Thoracic aorta (tissue), 2 donors: Measurements from ENCODE around the gene OR4E2. TPM values are rescaled to one million over a fixed set of nuclear protein-coding genes. Genes with fewer than 3 reads are reported as not detected.
"Not testable (repeated sequence)": the region's sequence is repeated elsewhere in the genome, so short reads cannot be mapped to it uniquely, and the experiment has no call there.

Source experiments
- ATAC-seq: fragments of 150-250 bp; one replicate; pipeline ENCODE4 v1.8.0; 2017; ENCODE audit warnings: low read depth; ENCODE audit not compliant: insufficient number of reproducible peaks, low FRiP score
- DNase-seq: peaks from one replicate; pipeline ENCODE4 v3.0.0-alpha.2; 2020; ENCODE audit warnings: low spot score
- H3K27ac ChIP-seq, 2 donors: fragments of 200-600 bp; sonication (generic); 1 replicate in 1 of 2; 2 replicates in 1 of 2; pipeline ENCODE4 v1.5.1; 2016; ENCODE audit warnings: mild to moderate bottlenecking in 2 of 2, moderate library complexity in 2 of 2
- H3K27me3 ChIP-seq: fragments of 200-600 bp; sonication (generic); replicated peaks from 2 replicates; pipeline ENCODE4 v1.6.0; 2016; ENCODE audit warnings: mild to moderate bottlenecking; ENCODE audit not compliant: insufficient read depth
- H3K36me3 ChIP-seq: fragments of 200-600 bp; sonication (generic); one replicate; pipeline ENCODE4 v1.5.1; 2016
- H3K4me1 ChIP-seq, 2 donors: fragments of 200-600 bp; sonication (generic); 1 replicate in 1 of 2; 2 replicates in 1 of 2; pipeline versions ENCODE4 v1.5.1 to v1.6.0; 2016; ENCODE audit warnings: low read depth in 2 of 2, mild to moderate bottlenecking in 1 of 2; ENCODE audit not compliant: control insufficient read depth in 1 of 2
- H3K4me3 ChIP-seq: fragments of 200-600 bp; sonication (generic); 2 replicates; pipeline ENCODE4 v1.5.1; 2016; ENCODE audit warnings: mild to moderate bottlenecking
- H3K9me3 ChIP-seq: fragments of 200-600 bp; sonication (generic); 2 replicates; pipeline ENCODE4 v1.5.1; 2016
- total RNA-seq, 2 donors: library from RNA; depleted of rRNA; stranded (reverse); fragments of >200 nt; gene quantifications; one replicate each; pipeline versions ENCODE4 v1.1.0 to v1.2.3, GENCODE V29; 2016
- TF ChIP-seq, protein P1 (sequence below): fragments of 200-600 bp; sonication (generic); IDR thresholded peaks from one replicate; pipeline ENCODE4 v1.5.1; 2019; ENCODE audit warnings: antibody characterized with exemption

OR4E2 gene
- total RNA-seq, 2 donors from 2014 or later = not detected

DNA sequence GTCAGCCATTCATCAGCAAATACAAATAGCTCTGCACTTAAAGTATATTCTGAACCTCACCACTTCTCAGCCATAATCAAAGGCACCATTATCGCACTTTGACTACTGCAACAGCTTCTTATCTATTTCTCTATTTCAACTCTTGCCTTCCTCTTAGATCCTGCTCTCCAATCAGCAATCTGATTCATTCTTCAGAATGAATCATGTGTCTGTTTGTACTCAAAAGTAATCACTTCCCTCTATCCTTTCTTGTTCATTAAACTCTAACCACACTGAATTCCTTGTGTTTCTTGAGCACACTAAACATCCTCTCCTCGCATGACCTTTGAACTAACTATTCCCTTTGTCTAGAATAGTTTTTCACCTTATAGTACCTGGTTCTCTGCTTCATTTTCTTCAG is 32.8 kb downstream of the OR4E2 start:
- ATAC-seq = no peak
- Histone ChIP-seq H3K9me3 (no peaks in the 10 kb centered on the region), H3K4me3 (no peak overlapping the region), H3K36me3 (no peaks in the 10 kb centered on the region), H3K4me1 (no peaks in the 10 kb centered on the region), H3K27me3 (no peaks in the 10 kb centered on the region), H3K27ac (no peak overlapping the region)
- DNase-seq = no peak
- TF ChIP-seq, protein P1, sequence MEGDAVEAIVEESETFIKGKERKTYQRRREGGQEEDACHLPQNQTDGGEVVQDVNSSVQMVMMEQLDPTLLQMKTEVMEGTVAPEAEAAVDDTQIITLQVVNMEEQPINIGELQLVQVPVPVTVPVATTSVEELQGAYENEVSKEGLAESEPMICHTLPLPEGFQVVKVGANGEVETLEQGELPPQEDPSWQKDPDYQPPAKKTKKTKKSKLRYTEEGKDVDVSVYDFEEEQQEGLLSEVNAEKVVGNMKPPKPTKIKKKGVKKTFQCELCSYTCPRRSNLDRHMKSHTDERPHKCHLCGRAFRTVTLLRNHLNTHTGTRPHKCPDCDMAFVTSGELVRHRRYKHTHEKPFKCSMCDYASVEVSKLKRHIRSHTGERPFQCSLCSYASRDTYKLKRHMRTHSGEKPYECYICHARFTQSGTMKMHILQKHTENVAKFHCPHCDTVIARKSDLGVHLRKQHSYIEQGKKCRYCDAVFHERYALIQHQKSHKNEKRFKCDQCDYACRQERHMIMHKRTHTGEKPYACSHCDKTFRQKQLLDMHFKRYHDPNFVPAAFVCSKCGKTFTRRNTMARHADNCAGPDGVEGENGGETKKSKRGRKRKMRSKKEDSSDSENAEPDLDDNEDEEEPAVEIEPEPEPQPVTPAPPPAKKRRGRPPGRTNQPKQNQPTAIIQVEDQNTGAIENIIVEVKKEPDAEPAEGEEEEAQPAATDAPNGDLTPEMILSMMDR = no peak

DNA sequence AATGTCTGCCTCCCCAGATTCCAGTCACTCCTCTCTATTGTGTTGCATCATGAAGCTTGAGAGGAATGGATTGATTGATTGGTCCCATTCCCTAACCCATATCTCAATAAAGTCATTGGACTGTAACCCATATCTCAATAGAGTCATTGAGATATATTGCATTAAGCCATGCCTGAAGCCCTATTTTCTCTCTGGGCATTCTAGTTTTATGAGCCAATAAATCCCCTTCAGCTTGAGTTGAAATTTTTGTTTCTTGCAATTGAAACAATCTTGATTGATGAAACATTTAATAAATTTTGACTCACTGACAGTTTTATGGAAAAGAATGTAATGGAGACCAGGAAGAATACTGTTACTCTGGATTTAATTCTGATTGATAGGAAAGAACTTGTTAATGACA is 40.8 kb downstream of the OR4E2 start:
- no peak for DNase-seq
- no peaks in the 10 kb centered on the region for H3K9me3 ChIP-seq
- H3K4me3 ChIP-seq = no peak overlapping the region
- no peaks in the 10 kb centered on the region for H3K27me3 ChIP-seq
- no peaks in the 10 kb centered on the region for H3K4me1 ChIP-seq
- TF ChIP-seq, protein P1 = no peak
- H3K27ac ChIP-seq = no peak overlapping the region
- ATAC-seq = no peak
- no peaks in the 10 kb centered on the region for H3K36me3 ChIP-seq

DNA sequence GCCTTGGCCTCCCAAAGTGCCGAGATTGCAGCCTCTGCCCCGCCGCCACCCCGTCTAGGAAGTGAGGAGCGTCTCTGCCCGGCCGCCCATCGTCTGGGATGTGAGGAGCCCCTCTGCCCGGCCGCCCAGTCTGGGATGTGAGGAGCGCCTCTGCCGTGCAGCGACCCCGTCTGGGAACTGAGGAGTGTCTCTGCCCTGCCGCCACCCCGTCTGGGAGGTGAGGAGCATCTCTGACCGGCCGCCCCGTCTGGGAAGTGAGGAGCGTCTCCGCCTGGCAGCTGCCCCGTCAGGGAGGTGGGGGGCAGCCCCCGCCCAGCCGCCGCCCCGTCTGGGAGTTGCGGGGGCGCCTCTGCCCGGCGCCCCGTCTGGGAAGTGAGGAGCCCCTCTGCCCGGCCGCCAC is 44.0 kb downstream of the OR4E2 start:
- H3K9me3 ChIP-seq, H3K27me3 ChIP-seq, H3K36me3 ChIP-seq, DNase-seq, ATAC-seq, H3K27ac ChIP-seq, H3K4me3 ChIP-seq, H3K4me1 ChIP-seq: not testable (repeated sequence)

DNA sequence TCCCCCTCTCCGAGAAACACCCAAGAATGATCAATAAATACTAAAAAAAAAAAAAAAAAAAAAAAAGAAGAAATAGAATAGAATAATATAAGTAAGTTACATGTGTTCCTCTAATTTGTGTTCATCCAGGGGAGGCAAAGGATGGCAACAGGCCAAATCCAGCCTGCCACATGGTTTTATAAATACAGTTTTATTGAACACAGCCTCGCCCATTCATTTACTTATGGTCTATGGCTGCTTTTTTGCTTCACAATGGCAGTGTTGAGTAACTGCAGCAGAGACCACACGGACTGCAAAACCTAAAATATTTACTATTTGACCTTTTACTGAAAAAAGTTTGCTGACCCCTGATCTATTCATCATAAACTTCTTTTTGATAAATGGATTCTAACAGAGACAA is 44.9 kb downstream of the OR4E2 start:
- not testable (repeated sequence) for H3K27me3 ChIP-seq, H3K27ac ChIP-seq, DNase-seq, H3K9me3 ChIP-seq, H3K4me3 ChIP-seq, H3K4me1 ChIP-seq, ATAC-seq, H3K36me3 ChIP-seq

DNA sequence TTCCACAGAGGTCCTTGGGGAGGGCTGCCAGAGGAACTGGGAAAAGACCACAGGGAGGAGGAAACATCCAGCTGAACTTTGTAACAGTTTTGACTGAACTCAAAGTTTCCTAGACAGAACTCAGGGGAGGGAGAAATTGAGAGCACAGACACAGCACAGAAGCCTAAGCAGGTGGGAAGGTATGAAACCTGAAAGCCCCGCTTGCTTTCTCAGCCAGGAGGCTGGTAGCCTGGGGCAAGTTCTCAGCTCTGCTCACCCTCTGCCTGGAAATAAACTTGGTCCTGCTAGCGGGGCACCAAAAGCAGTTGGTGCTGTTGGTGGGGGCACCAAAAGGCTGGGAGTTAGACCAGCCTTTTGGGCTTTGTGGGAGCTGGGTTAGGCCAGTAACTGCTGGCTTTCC is 45.9 kb downstream of the OR4E2 start:
- Histone ChIP-seq H3K36me3 (no peaks in the 10 kb centered on the region), H3K4me3 (no peak overlapping the region)
- ATAC-seq = no peak

DNA sequence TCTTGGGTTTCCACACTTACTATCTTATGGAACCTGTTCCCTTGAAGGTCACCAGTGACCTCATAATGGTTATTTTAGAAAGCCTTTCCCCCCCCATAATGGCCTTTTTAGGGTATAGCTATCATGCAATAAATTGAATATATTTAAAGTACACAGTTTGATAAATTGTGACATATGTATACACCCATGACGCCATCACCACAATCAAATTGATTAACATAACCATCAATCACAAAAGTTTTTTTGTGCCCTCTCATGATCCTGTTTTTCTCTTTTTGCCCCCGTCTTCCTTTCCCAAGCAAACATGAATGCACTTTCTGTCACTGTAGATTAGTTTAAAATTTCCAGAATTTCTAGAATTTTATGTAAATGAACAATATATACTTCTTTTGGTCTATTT is 48.7 kb downstream of the OR4E2 start:
- Histone ChIP-seq H3K4me1 (no peaks in the 10 kb centered on the region), H3K9me3 (no peaks in the 10 kb centered on the region), H3K4me3 (no peak overlapping the region), H3K27me3 (no peaks in the 10 kb centered on the region), H3K36me3 (no peaks in the 10 kb centered on the region), H3K27ac (no peak overlapping the region)
- TF ChIP-seq, protein P1 = no peak
- DNase-seq (no peak), ATAC-seq (no peak)

More for the DNA sequence above, 45.9 kb downstream of the OR4E2 start:
- DNase-seq = no peak
- Histone ChIP-seq H3K27me3 (no peaks in the 10 kb centered on the region), H3K9me3 (no peaks in the 10 kb centered on the region), H3K27ac (no peak overlapping the region), H3K4me1 (no peaks in the 10 kb centered on the region)
- TF ChIP-seq, protein P1 = no peak
